Liver (tissue), 9 donors: Measurements from ENCODE around the gene GPATCH8. TPM values are rescaled to one million over a fixed set of nuclear protein-coding genes. Genes with fewer than 3 reads are reported as not detected.

Source experiments
- DNase-seq: peaks from one replicate; pipeline ENCODE4 v3.0.0-alpha.2; 2017; ENCODE audit warnings: low spot score
- H3K27ac ChIP-seq, 2 donors: one replicate each; pipeline ENCODE4 v1.7.0; 2013; ENCODE audit warnings: inconsistent platforms in 2 of 2, low read length in 2 of 2, control low read depth in 1 of 2, low read depth in 1 of 2, mild to moderate bottlenecking in 1 of 2
- H3K27me3 ChIP-seq, 4 donors: one replicate each; pipeline versions ENCODE4 v1.6.1 to v1.7.0; 2013; ENCODE audit warnings: low read length in 3 of 4, inconsistent platforms in 1 of 4, mild to moderate bottlenecking in 1 of 4, moderate library complexity in 1 of 4; ENCODE audit not compliant: control insufficient read depth in 4 of 4, insufficient read depth in 4 of 4
- H3K36me3 ChIP-seq, 4 donors: one replicate each; pipeline versions ENCODE4 v1.6.1 to v1.7.0; 2013; ENCODE audit warnings: low read length in 3 of 4, mild to moderate bottlenecking in 3 of 4, low read depth in 1 of 4, moderate library complexity in 1 of 4; ENCODE audit not compliant: control insufficient read depth in 4 of 4, insufficient read depth in 3 of 4
- H3K4me1 ChIP-seq, 4 donors: one replicate each; pipeline versions ENCODE4 v1.6.1 to v1.7.0; 2013; ENCODE audit warnings: low read length in 3 of 4, mild to moderate bottlenecking in 3 of 4, moderate library complexity in 1 of 4; ENCODE audit not compliant: control insufficient read depth in 4 of 4, insufficient read depth in 4 of 4
- H3K4me3 ChIP-seq, 3 donors: one replicate each; pipeline versions ENCODE4 v1.6.1 to v1.7.0; 2013; ENCODE audit warnings: low read length in 3 of 3, control low read depth in 1 of 3, low read depth in 1 of 3, mild to moderate bottlenecking in 1 of 3
- H3K9ac ChIP-seq, 2 donors: one replicate each; pipeline ENCODE4 v1.7.0; 2013; ENCODE audit warnings: low read length in 2 of 2, mild to moderate bottlenecking in 2 of 2, moderate library complexity in 2 of 2, control low read depth in 1 of 2, low read depth in 1 of 2
- H3K9me3 ChIP-seq, 4 donors: one replicate each; pipeline versions ENCODE4 v1.6.1 to v1.7.0; 2013; ENCODE audit warnings: low read length in 3 of 4; ENCODE audit not compliant: control insufficient read depth in 4 of 4
- EGR1 ChIP-seq, 2 donors: IDR thresholded peaks; 2 replicates each; pipeline ENCODE4 v1.6.1; 2016 to 2018; ENCODE audit warnings: antibody characterized with exemption in 2 of 2, low read depth in 2 of 2
- FOXA1 ChIP-seq: IDR thresholded peaks from 2 replicates; pipeline ENCODE4 v1.6.1; 2016; ENCODE audit warnings: antibody characterized with exemption
- FOXA2 ChIP-seq: IDR thresholded peaks from 2 replicates; pipeline ENCODE4 v1.6.1; 2016; ENCODE audit warnings: antibody characterized with exemption
- HNF4G ChIP-seq: IDR thresholded peaks from 2 replicates; pipeline ENCODE4 v1.6.1; 2016; ENCODE audit warnings: antibody characterized with exemption
- JUND ChIP-seq, 2 donors: IDR thresholded peaks; 2 replicates each; pipeline ENCODE4 v1.6.1; 2016; ENCODE audit warnings: antibody characterized with exemption in 2 of 2
- NR2F2 ChIP-seq: IDR thresholded peaks from 2 replicates; pipeline ENCODE4 v1.6.1; 2016; ENCODE audit warnings: antibody characterized with exemption
- RAD21 ChIP-seq, 2 donors: IDR thresholded peaks; 2 replicates each; pipeline ENCODE4 v1.6.1; 2016; ENCODE audit warnings: antibody characterized with exemption in 2 of 2, mild to moderate bottlenecking in 2 of 2
- RXRA ChIP-seq, 2 donors: IDR thresholded peaks; 2 replicates each; pipeline ENCODE4 v1.6.1; 2017 to 2018; ENCODE audit warnings: antibody characterized with exemption in 2 of 2, mild to moderate bottlenecking in 1 of 2
- SP1 ChIP-seq: IDR thresholded peaks from 2 replicates; pipeline ENCODE4 v1.6.1; 2018; ENCODE audit warnings: antibody characterized with exemption, mild to moderate bottlenecking
- YY1 ChIP-seq: IDR thresholded peaks from 2 replicates; pipeline ENCODE4 v1.6.1; 2016; ENCODE audit warnings: antibody characterized with exemption, mild to moderate bottlenecking
- WGBS: extraction: QIAGEN DNeasy Blood & Tissue Kit; methylation state at CpG from one replicate; pipeline ENCODE4 v1.1.7; 2013; 5-methylcytosine and 5-hydroxymethylcytosine counted together
- polyA plus RNA-seq, 2 donors: library from polyadenylated mRNA; stranded (reverse) in 1 of 2; unstranded in 1 of 2; fragments of 200-250 nt in 1 of 2; fragments of >200 nt in 1 of 2; fragmentation: Nextera tagmentation in 1 of 2; extraction: Ambion mirVana in 1 of 2; gene quantifications; one replicate each; pipeline versions ENCODE4 v1.2.1 to v1.2.3, GENCODE V29; 2013 to 2015
- total RNA-seq, 2 donors: library from RNA; depleted of rRNA; stranded (reverse); fragments of >200 nt; gene quantifications; one replicate each; pipeline ENCODE4 v1.2.3, GENCODE V29; 2014
- TF ChIP-seq, protein P1 (sequence below): IDR thresholded peaks from 2 replicates; pipeline ENCODE4 v1.6.1; 2016; ENCODE audit warnings: antibody characterized with exemption
- TF ChIP-seq, protein P2 (sequence below): IDR thresholded peaks from 2 replicates; pipeline ENCODE4 v1.6.1; 2016; ENCODE audit warnings: antibody characterized with exemption
- TF ChIP-seq, protein P3 (sequence below): IDR thresholded peaks from 2 replicates; pipeline ENCODE4 v1.6.1; 2016; ENCODE audit warnings: antibody characterized with exemption
- TF ChIP-seq, protein P4 (sequence below): fragments of 150-350 bp; IDR thresholded peaks from 2 replicates; pipeline ENCODE4 v1.5.1; 2017; ENCODE audit warnings: improper control_type of control experiment, low read depth, low read length; ENCODE audit not compliant: missing input control
- TF ChIP-seq, protein P5 (sequence below): IDR thresholded peaks from 2 replicates; pipeline ENCODE4 v1.6.1; 2016; ENCODE audit warnings: antibody characterized with exemption, mild to moderate bottlenecking
- donor health status: healthy.
- donor health status: healthy.
- donor health status: healthy.
- donor health status: healthy.
- donor health status: healthy.

The GPATCH8 gene
- total and polyA plus RNA-seq, 4 donors, result 4.2 to 21.8 (median 9.9) TPM

DNA sequence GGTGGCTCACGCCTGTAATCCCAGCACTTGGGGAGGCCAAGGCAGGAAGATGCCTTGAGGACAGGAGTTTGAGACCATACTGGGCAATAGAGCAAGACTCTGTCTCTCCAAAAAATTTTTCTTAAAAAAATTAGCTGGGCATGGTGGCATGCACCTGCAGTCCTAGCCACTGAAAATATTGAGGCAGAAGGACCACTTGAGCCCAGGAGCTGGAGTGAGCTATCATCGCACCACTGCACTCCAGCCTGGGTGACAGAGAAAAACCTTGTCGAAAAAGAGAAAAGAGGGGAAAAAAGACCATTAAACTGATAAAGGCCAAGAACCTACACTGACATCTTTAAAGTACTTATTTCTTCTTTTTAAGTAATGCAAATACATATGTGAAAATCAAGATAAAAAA lies 60.4 kb downstream of the GPATCH8 start:
- 97% methylated on average over 3 of the region's 3 CpGs for WGBS
- TF ChIP-seq RAD21 (IDR thresholded peaks at IDR 0.05) (no peak), HNF4G (no peak), YY1 (no peak), JUND (IDR thresholded peaks at IDR 0.05) (no peak), NR2F2 (no peak), FOXA1 (no peak)
- TF ChIP-seq, protein P1, sequence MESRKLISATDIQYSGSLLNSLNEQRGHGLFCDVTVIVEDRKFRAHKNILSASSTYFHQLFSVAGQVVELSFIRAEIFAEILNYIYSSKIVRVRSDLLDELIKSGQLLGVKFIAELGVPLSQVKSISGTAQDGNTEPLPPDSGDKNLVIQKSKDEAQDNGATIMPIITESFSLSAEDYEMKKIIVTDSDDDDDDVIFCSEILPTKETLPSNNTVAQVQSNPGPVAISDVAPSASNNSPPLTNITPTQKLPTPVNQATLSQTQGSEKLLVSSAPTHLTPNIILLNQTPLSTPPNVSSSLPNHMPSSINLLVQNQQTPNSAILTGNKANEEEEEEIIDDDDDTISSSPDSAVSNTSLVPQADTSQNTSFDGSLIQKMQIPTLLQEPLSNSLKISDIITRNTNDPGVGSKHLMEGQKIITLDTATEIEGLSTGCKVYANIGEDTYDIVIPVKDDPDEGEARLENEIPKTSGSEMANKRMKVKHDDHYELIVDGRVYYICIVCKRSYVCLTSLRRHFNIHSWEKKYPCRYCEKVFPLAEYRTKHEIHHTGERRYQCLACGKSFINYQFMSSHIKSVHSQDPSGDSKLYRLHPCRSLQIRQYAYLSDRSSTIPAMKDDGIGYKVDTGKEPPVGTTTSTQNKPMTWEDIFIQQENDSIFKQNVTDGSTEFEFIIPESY, result no peak
- TF ChIP-seq, protein P2, sequence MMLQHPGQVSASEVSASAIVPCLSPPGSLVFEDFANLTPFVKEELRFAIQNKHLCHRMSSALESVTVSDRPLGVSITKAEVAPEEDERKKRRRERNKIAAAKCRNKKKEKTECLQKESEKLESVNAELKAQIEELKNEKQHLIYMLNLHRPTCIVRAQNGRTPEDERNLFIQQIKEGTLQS, result no peak
- TF ChIP-seq, protein P3, sequence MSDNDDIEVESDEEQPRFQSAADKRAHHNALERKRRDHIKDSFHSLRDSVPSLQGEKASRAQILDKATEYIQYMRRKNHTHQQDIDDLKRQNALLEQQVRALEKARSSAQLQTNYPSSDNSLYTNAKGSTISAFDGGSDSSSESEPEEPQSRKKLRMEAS, result no peak
- TF ChIP-seq, protein P4, sequence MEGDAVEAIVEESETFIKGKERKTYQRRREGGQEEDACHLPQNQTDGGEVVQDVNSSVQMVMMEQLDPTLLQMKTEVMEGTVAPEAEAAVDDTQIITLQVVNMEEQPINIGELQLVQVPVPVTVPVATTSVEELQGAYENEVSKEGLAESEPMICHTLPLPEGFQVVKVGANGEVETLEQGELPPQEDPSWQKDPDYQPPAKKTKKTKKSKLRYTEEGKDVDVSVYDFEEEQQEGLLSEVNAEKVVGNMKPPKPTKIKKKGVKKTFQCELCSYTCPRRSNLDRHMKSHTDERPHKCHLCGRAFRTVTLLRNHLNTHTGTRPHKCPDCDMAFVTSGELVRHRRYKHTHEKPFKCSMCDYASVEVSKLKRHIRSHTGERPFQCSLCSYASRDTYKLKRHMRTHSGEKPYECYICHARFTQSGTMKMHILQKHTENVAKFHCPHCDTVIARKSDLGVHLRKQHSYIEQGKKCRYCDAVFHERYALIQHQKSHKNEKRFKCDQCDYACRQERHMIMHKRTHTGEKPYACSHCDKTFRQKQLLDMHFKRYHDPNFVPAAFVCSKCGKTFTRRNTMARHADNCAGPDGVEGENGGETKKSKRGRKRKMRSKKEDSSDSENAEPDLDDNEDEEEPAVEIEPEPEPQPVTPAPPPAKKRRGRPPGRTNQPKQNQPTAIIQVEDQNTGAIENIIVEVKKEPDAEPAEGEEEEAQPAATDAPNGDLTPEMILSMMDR, result no peak
- DNase-seq, result no peak
- Histone ChIP-seq H3K27ac (no peak overlapping the region), H3K4me3 (no peak overlapping the region), H3K4me1 (peaks cover 0 to 2% (median 0%) of the 10 kb centered on the region in 4 donors), H3K9me3 (no peaks in the 10 kb centered on the region), H3K9ac (no peak overlapping the region), H3K36me3 (peaks cover 0 to 1% (median 0%) of the 10 kb centered on the region in 4 donors), H3K27me3 (no peaks in the 10 kb centered on the region)

DNA sequence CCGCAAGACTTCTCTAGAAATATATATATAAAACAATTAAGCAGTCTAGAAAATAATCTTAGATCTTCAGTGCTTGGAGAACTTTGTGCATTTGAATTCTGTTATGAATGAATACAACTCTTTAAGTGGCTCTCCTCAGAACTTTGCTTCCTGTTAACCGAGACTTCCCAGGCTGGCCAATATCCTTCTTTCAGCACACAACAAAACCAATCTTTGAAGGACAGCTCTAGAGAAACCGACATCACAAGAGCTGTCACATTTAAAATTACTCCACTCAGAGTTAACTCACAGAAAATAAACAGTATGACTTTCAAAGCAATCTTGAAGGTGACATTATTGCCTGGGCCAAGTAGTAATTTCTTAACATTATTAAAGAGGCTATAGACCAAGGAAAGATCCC lies 64.0 kb downstream of the GPATCH8 start:
- Histone ChIP-seq H3K4me1 (no peaks in the 10 kb centered on the region), H3K27ac (no peak overlapping the region), H3K36me3 (peaks cover 0 to 9% (median 1%) of the 10 kb centered on the region in 4 donors), H3K4me3 (no peak overlapping the region), H3K9ac (no peak overlapping the region), H3K9me3 (no peaks in the 10 kb centered on the region), H3K27me3 (no peaks in the 10 kb centered on the region)
- WGBS, result 86% methylated on average over 3 of the region's 3 CpGs
- no peak for DNase-seq
- TF ChIP-seq, protein P5, sequence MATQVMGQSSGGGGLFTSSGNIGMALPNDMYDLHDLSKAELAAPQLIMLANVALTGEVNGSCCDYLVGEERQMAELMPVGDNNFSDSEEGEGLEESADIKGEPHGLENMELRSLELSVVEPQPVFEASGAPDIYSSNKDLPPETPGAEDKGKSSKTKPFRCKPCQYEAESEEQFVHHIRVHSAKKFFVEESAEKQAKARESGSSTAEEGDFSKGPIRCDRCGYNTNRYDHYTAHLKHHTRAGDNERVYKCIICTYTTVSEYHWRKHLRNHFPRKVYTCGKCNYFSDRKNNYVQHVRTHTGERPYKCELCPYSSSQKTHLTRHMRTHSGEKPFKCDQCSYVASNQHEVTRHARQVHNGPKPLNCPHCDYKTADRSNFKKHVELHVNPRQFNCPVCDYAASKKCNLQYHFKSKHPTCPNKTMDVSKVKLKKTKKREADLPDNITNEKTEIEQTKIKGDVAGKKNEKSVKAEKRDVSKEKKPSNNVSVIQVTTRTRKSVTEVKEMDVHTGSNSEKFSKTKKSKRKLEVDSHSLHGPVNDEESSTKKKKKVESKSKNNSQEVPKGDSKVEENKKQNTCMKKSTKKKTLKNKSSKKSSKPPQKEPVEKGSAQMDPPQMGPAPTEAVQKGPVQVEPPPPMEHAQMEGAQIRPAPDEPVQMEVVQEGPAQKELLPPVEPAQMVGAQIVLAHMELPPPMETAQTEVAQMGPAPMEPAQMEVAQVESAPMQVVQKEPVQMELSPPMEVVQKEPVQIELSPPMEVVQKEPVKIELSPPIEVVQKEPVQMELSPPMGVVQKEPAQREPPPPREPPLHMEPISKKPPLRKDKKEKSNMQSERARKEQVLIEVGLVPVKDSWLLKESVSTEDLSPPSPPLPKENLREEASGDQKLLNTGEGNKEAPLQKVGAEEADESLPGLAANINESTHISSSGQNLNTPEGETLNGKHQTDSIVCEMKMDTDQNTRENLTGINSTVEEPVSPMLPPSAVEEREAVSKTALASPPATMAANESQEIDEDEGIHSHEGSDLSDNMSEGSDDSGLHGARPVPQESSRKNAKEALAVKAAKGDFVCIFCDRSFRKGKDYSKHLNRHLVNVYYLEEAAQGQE, result no peak
- TF ChIP-seq EGR1 (IDR thresholded peaks at IDR 0.05; ENCODE audit: low read depth in 2 of 2), result no peak
- TF ChIP-seq JUND (IDR thresholded peaks at IDR 0.05), result no peak
- TF ChIP-seq, protein P2, result no peak
- no peak for TF ChIP-seq FOXA2
- TF ChIP-seq, protein P3, result no peak
- no peak for TF ChIP-seq RXRA (IDR thresholded peaks at IDR 0.05)
- TF ChIP-seq HNF4G, result no peak
- TF ChIP-seq, protein P4, result no peak
- TF ChIP-seq SP1, result no peak
